Spleen (tissue), 7 donors: ENCODE results near the gene KIF21B.

Source experiments
- CTCF ChIP-seq, 11 experiments: fragments of 200-600 bp in 7 of 11; fragments of 450-650 bp in 4 of 11; sonication (generic) in 4 of 11; IDR thresholded peaks in 8 of 11; conservative IDR thresholded peaks in 3 of 11; 1 replicate in 7 of 11; 2 replicates in 4 of 11; pipeline versions ENCODE4 v1.4.0 to v1.8.0; 2016 to 2021; ENCODE audit warnings: antibody characterized with exemption in 11 of 11, inconsistent platforms in 4 of 11, mild to moderate bottlenecking in 1 of 11
- POLR2A ChIP-seq, 3 donors: fragments of 450-650 bp; IDR thresholded peaks; one replicate each; pipeline ENCODE4 v1.5.1; 2017; ENCODE audit warnings: antibody characterized with exemption in 3 of 3, mild to moderate bottlenecking in 1 of 3
- POLR2AphosphoS5 ChIP-seq, 3 donors: sonication (generic); formaldehyde crosslinking; IDR thresholded peaks; one replicate each; pipeline ENCODE4 v1.5.1; 2017; ENCODE audit warnings: antibody characterized with exemption in 3 of 3
- donor health status: DM: no; HTN: no; CAD: no; lungs with moderate emphysema.
- donor health status: DM: no; HTN: no; CAD: no.
- donor health status: DM: no; HTN: no; CAD: no.

DNA sequence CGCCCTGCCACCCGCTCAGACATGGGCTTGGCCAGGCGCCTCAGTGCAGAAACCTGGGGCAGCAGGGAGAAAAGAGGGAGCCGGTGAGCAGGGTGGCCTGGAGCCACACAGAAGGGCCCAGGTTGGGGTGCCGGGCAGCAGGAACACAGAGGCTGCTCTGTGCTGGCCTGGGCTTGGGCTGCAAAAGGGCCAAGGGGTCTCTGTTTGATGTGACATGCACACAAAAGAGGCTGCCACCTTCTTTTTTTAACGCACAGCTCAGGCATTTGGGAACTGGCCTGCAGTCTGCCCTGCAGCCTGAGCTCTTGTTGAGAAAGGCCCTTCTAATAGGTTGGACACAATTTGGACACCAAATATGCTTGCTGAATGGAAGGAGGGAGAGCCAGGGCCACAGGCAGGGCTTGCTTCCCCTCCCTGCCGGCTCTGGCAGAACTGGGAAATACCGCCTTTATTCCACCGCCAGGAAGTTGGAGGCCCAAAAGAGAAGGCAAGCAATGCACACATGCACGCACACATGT is 32.4 kb downstream of the KIF21B start:
- no peak for TF ChIP-seq CTCF (IDR thresholded peaks at IDR 0.05 in 8 of 11, conservative IDR thresholded peaks at IDR 0.05 in 3 of 11)
- no peak for TF ChIP-seq POLR2A (IDR thresholded peaks at IDR 0.05)
- TF ChIP-seq POLR2AphosphoS5 (IDR thresholded peaks at IDR 0.05) = no peak
